ENCODE measurements around the gene VMP1. TPM values are rescaled to one million over a fixed set of nuclear protein-coding genes. Genes with fewer than 3 reads are reported as not detected.
A peak's percentile ranks its signal among the peaks of the same experiment; 100 is the strongest.

Gene VMP1
- total and polyA plus RNA-seq, 2 of the 13 experiments (the other 11 are each of a cell fraction or from before 2014, with no cell fraction given) = 186 to 271 TPM

- peak; percentile 1; the same call in 1 of the 2 replicates for TF ChIP-seq HMGXB3 (CRISPR knock-in tag; IDR thresholded peaks at IDR 0.05; ENCODE audit: borderline replicate concordance)
- 0 out of 2 replicates have a peak, but pooled peaks have one; percentile 35 for TF ChIP-seq SNAPC2 (CRISPR knock-in tag; IDR thresholded peaks at IDR 0.05)
- TF ChIP-seq TFE3 (CRISPR knock-in tag; IDR thresholded peaks at IDR 0.05) = peak; percentile 6; the same call in 1 of the 2 replicates
- peak; percentile 27; the same call in 1 of the 2 replicates for TF ChIP-seq KAT7 (CRISPR knock-in tag; IDR thresholded peaks at IDR 0.05; ENCODE audit: borderline replicate concordance)
- no peak for TF ChIP-seq NR2F6 (IDR thresholded peaks at IDR 0.05)
- no peak for TF ChIP-seq NR2F6 (CRISPR knock-in tag; IDR thresholded peaks at IDR 0.05)
- no peak for TF ChIP-seq E2F2 (CRISPR knock-in tag; IDR thresholded peaks at IDR 0.05; ENCODE audit: borderline replicate concordance)
- no peak for TF ChIP-seq ZNF280D (CRISPR knock-in tag; IDR thresholded peaks at IDR 0.05)
- no peak for TF ChIP-seq CHD2 (IDR thresholded peaks at IDR 0.05; ENCODE audit: low read depth, low read length)
- TF ChIP-seq EED (CRISPR knock-in tag; IDR thresholded peaks at IDR 0.05) = no peak
- TF ChIP-seq CREB3 (CRISPR knock-in tag; IDR thresholded peaks at IDR 0.05) = peak; percentile 81; the same call in 1 of the 2 replicates
These were observed 130.8 kb downstream of the VMP1 start (continued) for GRCh38 chr17:59838052-59838916.
